ENCODE results near the gene COG5. TPM values are rescaled to one million over a fixed set of nuclear protein-coding genes. Genes with fewer than 3 reads are reported as not detected.

COG5 gene
- total RNA-seq, 6 experiments from 2014 or later = 13.9 to 21.3 (median 15.5) TPM

- 93% methylated on average over 2 of the region's 4 CpGs for WGBS (ENCODE audit: insufficient coverage, low coverage, low lambda C conversion rate, missing lambda C conversion rate)
- no peak for ATAC-seq
These were observed 287.4 kb downstream of the COG5 start for GRCh38 chr7:107276220-107276827.

GRCh38 chr7:107274506-107274905 is 289.2 kb downstream of the COG5 start:
- intact Hi-C loops (cut with DNase I) = no loop called here
- H3K4me3 ChIP-seq = no peak overlapping the region
- H3K9me3 ChIP-seq = no peaks in the 10 kb centered on the region
- no peaks in the 10 kb centered on the region for H3K36me3 ChIP-seq
- 95% methylated on average over 3 of the region's 5 CpGs for WGBS (ENCODE audit: insufficient coverage, low coverage, low lambda C conversion rate, missing lambda C conversion rate)
- DNase-seq = no peak
- no peak for ATAC-seq
- TF ChIP-seq POLR2A (IDR thresholded peaks at IDR 0.05) = no peak
- TF ChIP-seq, protein P1, sequence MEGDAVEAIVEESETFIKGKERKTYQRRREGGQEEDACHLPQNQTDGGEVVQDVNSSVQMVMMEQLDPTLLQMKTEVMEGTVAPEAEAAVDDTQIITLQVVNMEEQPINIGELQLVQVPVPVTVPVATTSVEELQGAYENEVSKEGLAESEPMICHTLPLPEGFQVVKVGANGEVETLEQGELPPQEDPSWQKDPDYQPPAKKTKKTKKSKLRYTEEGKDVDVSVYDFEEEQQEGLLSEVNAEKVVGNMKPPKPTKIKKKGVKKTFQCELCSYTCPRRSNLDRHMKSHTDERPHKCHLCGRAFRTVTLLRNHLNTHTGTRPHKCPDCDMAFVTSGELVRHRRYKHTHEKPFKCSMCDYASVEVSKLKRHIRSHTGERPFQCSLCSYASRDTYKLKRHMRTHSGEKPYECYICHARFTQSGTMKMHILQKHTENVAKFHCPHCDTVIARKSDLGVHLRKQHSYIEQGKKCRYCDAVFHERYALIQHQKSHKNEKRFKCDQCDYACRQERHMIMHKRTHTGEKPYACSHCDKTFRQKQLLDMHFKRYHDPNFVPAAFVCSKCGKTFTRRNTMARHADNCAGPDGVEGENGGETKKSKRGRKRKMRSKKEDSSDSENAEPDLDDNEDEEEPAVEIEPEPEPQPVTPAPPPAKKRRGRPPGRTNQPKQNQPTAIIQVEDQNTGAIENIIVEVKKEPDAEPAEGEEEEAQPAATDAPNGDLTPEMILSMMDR (IDR thresholded peaks at IDR 0.05) = no peak
- no peak overlapping the region for H3K27ac ChIP-seq
- no peaks in the 10 kb centered on the region for H3K4me1 ChIP-seq
- H3K27me3 ChIP-seq = no peaks in the 10 kb centered on the region

More at GRCh38 chr7:107276220-107276827, 287.4 kb downstream of the COG5 start:
- no peak for DNase-seq
- H3K4me3 ChIP-seq = no peak overlapping the region
- H3K27ac ChIP-seq = no peak overlapping the region
- H3K27me3 ChIP-seq = no peaks in the 10 kb centered on the region
- no peaks in the 10 kb centered on the region for H3K36me3 ChIP-seq
- H3K4me1 ChIP-seq = no peaks in the 10 kb centered on the region
- H3K9me3 ChIP-seq = no peaks in the 10 kb centered on the region
- intact Hi-C loops (cut with DNase I) = no loop called here
- no peak for TF ChIP-seq POLR2A (IDR thresholded peaks at IDR 0.05)

DNA sequence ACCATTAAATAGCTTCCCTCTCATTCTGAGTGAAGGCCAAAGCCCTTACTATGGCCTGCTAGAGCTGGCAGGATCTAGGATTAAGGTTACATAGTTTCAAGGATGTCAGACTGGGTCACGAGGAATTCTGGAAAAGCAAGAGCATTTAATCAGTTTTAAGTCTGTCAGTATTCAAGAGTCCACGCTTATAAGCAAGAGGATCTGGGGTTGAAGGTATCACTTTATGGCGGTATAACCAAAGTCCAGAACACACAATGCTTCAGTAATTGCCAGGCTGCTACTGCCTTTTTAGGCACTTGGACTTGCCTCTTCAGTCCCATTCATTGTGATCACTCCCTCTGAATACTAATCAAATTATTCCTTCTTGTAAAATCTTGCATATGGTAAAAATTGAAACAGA is 293.9 kb downstream of the COG5 start:
- 79% methylated on average over 3 of the region's 3 CpGs for WGBS (ENCODE audit: insufficient coverage, low coverage, low lambda C conversion rate, missing lambda C conversion rate)
- Histone ChIP-seq H3K36me3 (no peaks in the 10 kb centered on the region), H3K9me3 (no peaks in the 10 kb centered on the region), H3K4me3 (no peak overlapping the region), H3K27ac (no peak overlapping the region), H3K4me1 (no peaks in the 10 kb centered on the region), H3K27me3 (no peaks in the 10 kb centered on the region)
- intact Hi-C loops (cut with DNase I) = no loop called here
- no peak for DNase-seq
- no peak for ATAC-seq
- TF ChIP-seq, protein P1 (IDR thresholded peaks at IDR 0.05) = no peak

- TF ChIP-seq, protein P1 (IDR thresholded peaks at IDR 0.05) = no peak
- TF ChIP-seq POLR2A (IDR thresholded peaks at IDR 0.05) = no peak
- Histone ChIP-seq H3K4me3 (no peak overlapping the region), H3K27ac (no peak overlapping the region), H3K4me1 (no peaks in the 10 kb centered on the region), H3K36me3 (no peaks in the 10 kb centered on the region), H3K27me3 (no peaks in the 10 kb centered on the region), H3K9me3 (no peaks in the 10 kb centered on the region)
- no peak for ATAC-seq
- DNase-seq = no peak
- intact Hi-C loops (cut with DNase I) = no loop called here
- whole genome bisulfite sequencing (ENCODE audit: insufficient coverage, low coverage, low lambda C conversion rate, missing lambda C conversion rate) = 89% methylated on average over 2 of the region's 2 CpGs
These were observed 295.1 kb downstream of the COG5 start for GRCh38 chr7:107268594-107268993.

GRCh38 chr7:107267138-107267537 is 296.6 kb downstream of the COG5 start:
- H3K4me1 ChIP-seq = no peaks in the 10 kb centered on the region
- intact Hi-C loops (cut with DNase I) = no loop called here
- H3K27ac ChIP-seq = no peak overlapping the region
- no peak overlapping the region for H3K4me3 ChIP-seq
- DNase-seq = no peak
- no peak for TF ChIP-seq POLR2A (IDR thresholded peaks at IDR 0.05)
- TF ChIP-seq, protein P1 (IDR thresholded peaks at IDR 0.05) = no peak
- WGBS (ENCODE audit: insufficient coverage, low coverage, low lambda C conversion rate, missing lambda C conversion rate) = 88% methylated on average over 1 of the region's 1 CpG
- no peak for ATAC-seq
- H3K9me3 ChIP-seq = no peaks in the 10 kb centered on the region
- no peaks in the 10 kb centered on the region for H3K27me3 ChIP-seq
- H3K36me3 ChIP-seq = no peaks in the 10 kb centered on the region

All from right lobe of liver (tissue), 6 donors.